NB4 (cell line): ENCODE results near the gene LINGO1.

ENCODE experiments used
- DNase-seq: peaks from one replicate; pipeline ENCODE4 v3.0.0; 2010; ENCODE audit warnings: low read depth
- H3K4me3 ChIP-seq: one replicate; pipeline ENCODE4 v1.5.1; 2011; ENCODE audit warnings: mild to moderate bottlenecking, low read depth, low read length, moderate library complexity
- MAX ChIP-seq: IDR thresholded peaks from 2 replicates; pipeline ENCODE4 v1.6.1; 2011; ENCODE audit warnings: low read depth, low read length
- MYC ChIP-seq: IDR thresholded peaks from 2 replicates; pipeline ENCODE4 v1.6.1; 2011; ENCODE audit warnings: low read depth, low read length
- POLR2A ChIP-seq: IDR thresholded peaks from 2 replicates; pipeline ENCODE4 v1.6.1; 2011; ENCODE audit warnings: mild to moderate bottlenecking; ENCODE audit not compliant: insufficient read length; ENCODE audit errors: extremely low read depth
- TF ChIP-seq, protein P1 (sequence below): IDR thresholded peaks from one replicate; pipeline ENCODE4 v1.5.1; 2012; ENCODE audit warnings: low read depth, low read length

The LINGO1 gene

GRCh38 chr15:77574521-77575202 is 58.0 kb downstream of the LINGO1 start:
- no peak for DNase-seq
- TF ChIP-seq MYC (no peak), POLR2A (no peak), MAX (no peak)
- TF ChIP-seq, protein P1, sequence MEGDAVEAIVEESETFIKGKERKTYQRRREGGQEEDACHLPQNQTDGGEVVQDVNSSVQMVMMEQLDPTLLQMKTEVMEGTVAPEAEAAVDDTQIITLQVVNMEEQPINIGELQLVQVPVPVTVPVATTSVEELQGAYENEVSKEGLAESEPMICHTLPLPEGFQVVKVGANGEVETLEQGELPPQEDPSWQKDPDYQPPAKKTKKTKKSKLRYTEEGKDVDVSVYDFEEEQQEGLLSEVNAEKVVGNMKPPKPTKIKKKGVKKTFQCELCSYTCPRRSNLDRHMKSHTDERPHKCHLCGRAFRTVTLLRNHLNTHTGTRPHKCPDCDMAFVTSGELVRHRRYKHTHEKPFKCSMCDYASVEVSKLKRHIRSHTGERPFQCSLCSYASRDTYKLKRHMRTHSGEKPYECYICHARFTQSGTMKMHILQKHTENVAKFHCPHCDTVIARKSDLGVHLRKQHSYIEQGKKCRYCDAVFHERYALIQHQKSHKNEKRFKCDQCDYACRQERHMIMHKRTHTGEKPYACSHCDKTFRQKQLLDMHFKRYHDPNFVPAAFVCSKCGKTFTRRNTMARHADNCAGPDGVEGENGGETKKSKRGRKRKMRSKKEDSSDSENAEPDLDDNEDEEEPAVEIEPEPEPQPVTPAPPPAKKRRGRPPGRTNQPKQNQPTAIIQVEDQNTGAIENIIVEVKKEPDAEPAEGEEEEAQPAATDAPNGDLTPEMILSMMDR, result no peak
- H3K4me3 ChIP-seq, result no peak overlapping the region

DNA sequence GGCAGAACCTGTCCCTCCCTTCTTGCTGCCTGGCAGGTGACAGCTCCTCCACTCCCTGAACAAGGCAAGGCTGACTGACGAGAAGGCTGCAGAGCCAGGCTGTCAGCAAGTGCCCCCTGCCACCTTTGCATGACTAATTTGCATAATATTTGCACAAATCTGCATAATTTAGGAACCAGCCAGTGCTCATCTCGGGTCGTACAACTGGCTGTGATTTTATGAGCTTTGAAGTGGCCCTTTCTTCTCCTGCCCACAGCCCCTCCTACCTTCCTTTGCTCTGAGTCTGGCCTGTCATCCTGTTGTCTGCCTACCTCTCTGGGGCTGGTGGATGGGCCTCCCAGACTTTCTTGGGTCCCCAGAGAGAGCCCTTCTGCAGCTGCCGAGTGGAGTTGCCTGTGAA is 58.9 kb downstream of the LINGO1 start:
- TF ChIP-seq POLR2A (no peak), MAX (no peak), MYC (no peak)
- TF ChIP-seq, protein P1, result no peak
- H3K4me3 ChIP-seq, result no peak overlapping the region
- no peak for DNase-seq

GRCh38 chr15:77572186-77572585 is 60.5 kb downstream of the LINGO1 start:
- no peak for DNase-seq
- TF ChIP-seq MYC (no peak), MAX (no peak), POLR2A (no peak)
- TF ChIP-seq, protein P1, result no peak
- no peak overlapping the region for H3K4me3 ChIP-seq

- TF ChIP-seq POLR2A (no peak), MAX (no peak), MYC (no peak)
- TF ChIP-seq, protein P1, result no peak
- no peak for DNase-seq
- H3K4me3 ChIP-seq, result no peak overlapping the region
These were observed 61.0 kb downstream of the LINGO1 start for GRCh38 chr15:77571741-77572140.

DNA sequence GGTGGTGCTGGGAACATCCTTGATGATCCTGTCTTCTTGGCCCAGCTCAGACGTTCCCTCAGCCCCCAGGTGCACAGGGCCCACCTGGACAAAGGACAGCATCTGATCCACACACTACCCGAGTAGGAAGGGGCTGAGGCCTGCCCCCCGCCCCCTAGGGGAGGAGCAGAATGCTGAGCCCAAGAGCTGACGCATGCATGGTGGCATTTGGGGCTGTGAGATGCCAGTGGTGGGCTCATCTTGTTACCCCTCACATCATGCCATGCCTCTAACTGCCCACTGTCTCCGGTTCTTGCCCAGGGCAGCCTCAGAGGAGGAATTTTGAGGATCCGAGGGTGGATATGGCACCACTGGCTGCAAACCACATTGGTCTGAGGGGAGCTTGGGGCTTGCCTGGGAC is 61.5 kb downstream of the LINGO1 start:
- H3K4me3 ChIP-seq, result no peak overlapping the region
- DNase-seq, result no peak
- TF ChIP-seq, protein P1, result no peak
- no peak for TF ChIP-seq POLR2A
- TF ChIP-seq MYC, result no peak
- no peak for TF ChIP-seq MAX
